Right lobe of liver (tissue), 4 donors: ENCODE results near the gene PNCK.

Source experiments
- POLR2A ChIP-seq: fragments of 450-650 bp; IDR thresholded peaks from one replicate; pipeline ENCODE4 v1.6.1; 2017; ENCODE audit warnings: antibody characterized with exemption, mild to moderate bottlenecking
- TF ChIP-seq, protein P1 (sequence below), 4 donors: fragments of 200-600 bp in 3 of 4; fragments of 450-650 bp in 1 of 4; IDR thresholded peaks; one replicate each; pipeline versions ENCODE4 v1.5.1 to v1.8.0; 2016 to 2022; ENCODE audit warnings: antibody characterized with exemption in 4 of 4, mild to moderate bottlenecking in 2 of 4
- donor health status: DM: no; HTN: no; CAD: no.
- donor health status: DM: no; HTN: no; CAD: no.
- donor health status: DM: no; HTN: yes; CAD: no.

- TF ChIP-seq, protein P1, sequence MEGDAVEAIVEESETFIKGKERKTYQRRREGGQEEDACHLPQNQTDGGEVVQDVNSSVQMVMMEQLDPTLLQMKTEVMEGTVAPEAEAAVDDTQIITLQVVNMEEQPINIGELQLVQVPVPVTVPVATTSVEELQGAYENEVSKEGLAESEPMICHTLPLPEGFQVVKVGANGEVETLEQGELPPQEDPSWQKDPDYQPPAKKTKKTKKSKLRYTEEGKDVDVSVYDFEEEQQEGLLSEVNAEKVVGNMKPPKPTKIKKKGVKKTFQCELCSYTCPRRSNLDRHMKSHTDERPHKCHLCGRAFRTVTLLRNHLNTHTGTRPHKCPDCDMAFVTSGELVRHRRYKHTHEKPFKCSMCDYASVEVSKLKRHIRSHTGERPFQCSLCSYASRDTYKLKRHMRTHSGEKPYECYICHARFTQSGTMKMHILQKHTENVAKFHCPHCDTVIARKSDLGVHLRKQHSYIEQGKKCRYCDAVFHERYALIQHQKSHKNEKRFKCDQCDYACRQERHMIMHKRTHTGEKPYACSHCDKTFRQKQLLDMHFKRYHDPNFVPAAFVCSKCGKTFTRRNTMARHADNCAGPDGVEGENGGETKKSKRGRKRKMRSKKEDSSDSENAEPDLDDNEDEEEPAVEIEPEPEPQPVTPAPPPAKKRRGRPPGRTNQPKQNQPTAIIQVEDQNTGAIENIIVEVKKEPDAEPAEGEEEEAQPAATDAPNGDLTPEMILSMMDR (IDR thresholded peaks at IDR 0.05): no peak
- no peak for TF ChIP-seq POLR2A
These were observed 39.9 kb downstream of the PNCK start for GRCh38 chrX:153633607-153634180.
